ENCODE measurements around the gene SLC2A1. TPM values are rescaled to one million over a fixed set of nuclear protein-coding genes. Genes with fewer than 3 reads are reported as not detected.

The SLC2A1 gene
- total and polyA plus RNA-seq, 9 of the 15 experiments (the other 6 are each of a cell fraction or from before 2014, with no cell fraction given): 12.6 to 153 (median 48.0) TPM

DNA sequence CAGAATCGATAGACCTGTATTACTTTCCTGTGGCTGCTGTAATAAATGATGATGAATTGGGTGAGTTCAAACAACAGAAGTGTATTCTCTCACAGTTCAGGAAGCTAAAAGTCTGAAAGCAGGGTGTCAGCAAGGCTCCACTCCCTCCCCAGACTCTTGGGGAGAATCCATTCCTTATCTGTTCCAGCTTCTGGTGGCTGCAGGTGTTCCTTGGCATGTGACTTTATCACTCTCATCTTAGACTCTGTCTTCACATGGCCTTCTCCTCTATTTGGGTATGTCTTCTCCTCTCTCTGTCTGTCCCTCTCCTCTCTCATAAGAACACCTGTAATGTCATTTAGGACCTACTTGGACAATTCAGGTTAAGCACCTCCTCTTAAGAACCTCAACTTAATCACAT is 44.1 kb upstream of the SLC2A1 start (continued):
- TF ChIP-seq, protein P1, sequence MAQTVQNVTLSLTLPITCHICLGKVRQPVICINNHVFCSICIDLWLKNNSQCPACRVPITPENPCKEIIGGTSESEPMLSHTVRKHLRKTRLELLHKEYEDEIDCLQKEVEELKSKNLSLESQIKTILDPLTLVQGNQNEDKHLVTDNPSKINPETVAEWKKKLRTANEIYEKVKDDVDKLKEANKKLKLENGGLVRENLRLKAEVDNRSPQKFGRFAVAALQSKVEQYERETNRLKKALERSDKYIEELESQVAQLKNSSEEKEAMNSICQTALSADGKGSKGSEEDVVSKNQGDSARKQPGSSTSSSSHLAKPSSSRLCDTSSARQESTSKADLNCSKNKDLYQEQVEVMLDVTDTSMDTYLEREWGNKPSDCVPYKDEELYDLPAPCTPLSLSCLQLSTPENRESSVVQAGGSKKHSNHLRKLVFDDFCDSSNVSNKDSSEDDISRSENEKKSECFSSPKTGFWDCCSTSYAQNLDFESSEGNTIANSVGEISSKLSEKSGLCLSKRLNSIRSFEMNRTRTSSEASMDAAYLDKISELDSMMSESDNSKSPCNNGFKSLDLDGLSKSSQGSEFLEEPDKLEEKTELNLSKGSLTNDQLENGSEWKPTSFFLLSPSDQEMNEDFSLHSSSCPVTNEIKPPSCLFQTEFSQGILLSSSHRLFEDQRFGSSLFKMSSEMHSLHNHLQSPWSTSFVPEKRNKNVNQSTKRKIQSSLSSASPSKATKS (CRISPR knock-in tag; IDR thresholded peaks at IDR 0.05): no peak
- TF ChIP-seq, protein P2, sequence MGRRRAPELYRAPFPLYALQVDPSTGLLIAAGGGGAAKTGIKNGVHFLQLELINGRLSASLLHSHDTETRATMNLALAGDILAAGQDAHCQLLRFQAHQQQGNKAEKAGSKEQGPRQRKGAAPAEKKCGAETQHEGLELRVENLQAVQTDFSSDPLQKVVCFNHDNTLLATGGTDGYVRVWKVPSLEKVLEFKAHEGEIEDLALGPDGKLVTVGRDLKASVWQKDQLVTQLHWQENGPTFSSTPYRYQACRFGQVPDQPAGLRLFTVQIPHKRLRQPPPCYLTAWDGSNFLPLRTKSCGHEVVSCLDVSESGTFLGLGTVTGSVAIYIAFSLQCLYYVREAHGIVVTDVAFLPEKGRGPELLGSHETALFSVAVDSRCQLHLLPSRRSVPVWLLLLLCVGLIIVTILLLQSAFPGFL (CRISPR knock-in tag; IDR thresholded peaks at IDR 0.05): no peak
- TF ChIP-seq EZH2 (IDR thresholded peaks at IDR 0.05; ENCODE audit: borderline replicate concordance, low read depth, low read length) (no peak), YBX1 (IDR thresholded peaks at IDR 0.05) (no peak), ZNF699 (CRISPR knock-in tag; IDR thresholded peaks at IDR 0.05; ENCODE audit: insufficient replicate concordance) (no peak), KLF16 (IDR thresholded peaks at IDR 0.05) (no peak), PHF21A (IDR thresholded peaks at IDR 0.05; ENCODE audit: borderline replicate concordance, low read depth) (no peak), ZNF696 (CRISPR knock-in tag; conservative IDR thresholded peaks at IDR 0.05) (no peak), TAL1 (IDR thresholded peaks at IDR 0.05) (peak; percentile 62), NCOA1 (IDR thresholded peaks at IDR 0.05; ENCODE audit: low read depth) (no peak), MTA1 (IDR thresholded peaks at IDR 0.05; ENCODE audit: borderline replicate concordance) (0 out of 2 replicates have a peak, but pooled peaks have one; percentile 61), ZNF311 (CRISPR knock-in tag; IDR thresholded peaks at IDR 0.05) (no peak), CBX1 (IDR thresholded peaks at IDR 0.05; ENCODE audit: low read depth) (no peak), ZSCAN29 (IDR thresholded peaks at IDR 0.05) (no peak), PHF8 (IDR thresholded peaks at IDR 0.05; ENCODE audit: borderline replicate concordance, low read length) (no peak), HMG20A (CRISPR knock-in tag; conservative IDR thresholded peaks at IDR 0.05) (no peak), SOX6 (IDR thresholded peaks at IDR 0.05) (no peak), ZNF586 (CRISPR knock-in tag; conservative IDR thresholded peaks at IDR 0.05) (no peak)
- TF ChIP-seq, protein P3, sequence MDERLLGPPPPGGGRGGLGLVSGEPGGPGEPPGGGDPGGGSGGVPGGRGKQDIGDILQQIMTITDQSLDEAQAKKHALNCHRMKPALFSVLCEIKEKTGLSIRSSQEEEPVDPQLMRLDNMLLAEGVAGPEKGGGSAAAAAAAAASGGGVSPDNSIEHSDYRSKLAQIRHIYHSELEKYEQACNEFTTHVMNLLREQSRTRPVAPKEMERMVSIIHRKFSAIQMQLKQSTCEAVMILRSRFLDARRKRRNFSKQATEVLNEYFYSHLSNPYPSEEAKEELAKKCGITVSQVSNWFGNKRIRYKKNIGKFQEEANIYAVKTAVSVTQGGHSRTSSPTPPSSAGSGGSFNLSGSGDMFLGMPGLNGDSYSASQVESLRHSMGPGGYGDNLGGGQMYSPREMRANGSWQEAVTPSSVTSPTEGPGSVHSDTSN (CRISPR knock-in tag; IDR thresholded peaks at IDR 0.05; ENCODE audit: low read depth): no peak
- TF ChIP-seq, protein P3 (tag; conservative IDR thresholded peaks at IDR 0.05; ENCODE audit: low read depth): 0 out of 2 replicates have a peak, but pooled peaks have one; percentile 12
- TF ChIP-seq, protein P4, sequence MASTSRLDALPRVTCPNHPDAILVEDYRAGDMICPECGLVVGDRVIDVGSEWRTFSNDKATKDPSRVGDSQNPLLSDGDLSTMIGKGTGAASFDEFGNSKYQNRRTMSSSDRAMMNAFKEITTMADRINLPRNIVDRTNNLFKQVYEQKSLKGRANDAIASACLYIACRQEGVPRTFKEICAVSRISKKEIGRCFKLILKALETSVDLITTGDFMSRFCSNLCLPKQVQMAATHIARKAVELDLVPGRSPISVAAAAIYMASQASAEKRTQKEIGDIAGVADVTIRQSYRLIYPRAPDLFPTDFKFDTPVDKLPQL (IDR thresholded peaks at IDR 0.05; ENCODE audit: extremely low read depth, insufficient read length): no peak
- TF ChIP-seq, protein P5, sequence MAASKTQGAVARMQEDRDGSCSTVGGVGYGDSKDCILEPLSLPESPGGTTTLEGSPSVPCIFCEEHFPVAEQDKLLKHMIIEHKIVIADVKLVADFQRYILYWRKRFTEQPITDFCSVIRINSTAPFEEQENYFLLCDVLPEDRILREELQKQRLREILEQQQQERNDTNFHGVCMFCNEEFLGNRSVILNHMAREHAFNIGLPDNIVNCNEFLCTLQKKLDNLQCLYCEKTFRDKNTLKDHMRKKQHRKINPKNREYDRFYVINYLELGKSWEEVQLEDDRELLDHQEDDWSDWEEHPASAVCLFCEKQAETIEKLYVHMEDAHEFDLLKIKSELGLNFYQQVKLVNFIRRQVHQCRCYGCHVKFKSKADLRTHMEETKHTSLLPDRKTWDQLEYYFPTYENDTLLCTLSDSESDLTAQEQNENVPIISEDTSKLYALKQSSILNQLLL (CRISPR knock-in tag; IDR thresholded peaks at IDR 0.05; ENCODE audit: borderline replicate concordance): no peak
- TF ChIP-seq, protein P6, sequence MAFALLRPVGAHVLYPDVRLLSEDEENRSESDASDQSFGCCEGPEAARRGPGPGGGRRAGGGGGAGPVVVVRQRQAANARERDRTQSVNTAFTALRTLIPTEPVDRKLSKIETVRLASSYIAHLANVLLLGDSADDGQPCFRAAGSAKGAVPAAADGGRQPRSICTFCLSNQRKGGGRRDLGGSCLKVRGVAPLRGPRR (CRISPR knock-in tag; IDR thresholded peaks at IDR 0.05): no peak
